ENCODE results near the gene FAM131B. TPM values are rescaled to one million over a fixed set of nuclear protein-coding genes. Genes with fewer than 3 reads are reported as not detected.

FAM131B gene
- total and polyA plus RNA-seq, 11 donors: 0.15 to 0.79 (median 0.40) TPM

DNA sequence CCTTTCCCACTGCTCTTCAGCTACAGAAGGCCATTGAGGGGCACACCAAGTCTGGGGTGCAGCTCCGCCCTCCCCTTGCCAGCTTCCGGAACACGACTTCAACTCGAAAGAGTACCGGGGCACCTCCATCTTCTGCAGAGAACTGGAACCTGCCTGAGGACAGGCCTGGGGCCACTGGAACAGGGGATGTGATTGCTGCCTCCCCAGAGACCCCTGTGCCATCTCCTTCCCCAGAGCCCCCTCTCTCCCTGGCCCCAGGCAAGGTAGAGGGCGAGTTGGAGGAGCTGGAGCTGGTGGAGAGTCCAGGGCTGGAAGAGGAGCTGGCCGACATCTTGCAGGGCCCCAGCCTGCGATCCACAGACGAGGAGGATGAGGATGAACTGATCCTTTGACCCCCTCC is 10.9 kb downstream of the FAM131B start:
- Histone ChIP-seq H3K36me3 (no peaks in the 10 kb centered on the region), H3K27me3 (peaks cover 0 to 6% (median 1%) of the 10 kb centered on the region in 9 donors), H3K4me3 (no peak overlapping the region), H3K27ac (no peak overlapping the region), H3K4me1 (no peaks in the 10 kb centered on the region), H3K9me3 (no peaks in the 10 kb centered on the region)
- ATAC-seq (no peak), DNase-seq (no peak)
- intact Hi-C loops (cut with DNase I): no loop called here
- WGBS, 4 donors: 91 to 99% (median 95%) methylated on average over 5 to 9 of the region's 9 CpGs
- no peak for TF ChIP-seq POLR2A (IDR thresholded peaks at IDR 0.05)
- TF ChIP-seq, protein P1, sequence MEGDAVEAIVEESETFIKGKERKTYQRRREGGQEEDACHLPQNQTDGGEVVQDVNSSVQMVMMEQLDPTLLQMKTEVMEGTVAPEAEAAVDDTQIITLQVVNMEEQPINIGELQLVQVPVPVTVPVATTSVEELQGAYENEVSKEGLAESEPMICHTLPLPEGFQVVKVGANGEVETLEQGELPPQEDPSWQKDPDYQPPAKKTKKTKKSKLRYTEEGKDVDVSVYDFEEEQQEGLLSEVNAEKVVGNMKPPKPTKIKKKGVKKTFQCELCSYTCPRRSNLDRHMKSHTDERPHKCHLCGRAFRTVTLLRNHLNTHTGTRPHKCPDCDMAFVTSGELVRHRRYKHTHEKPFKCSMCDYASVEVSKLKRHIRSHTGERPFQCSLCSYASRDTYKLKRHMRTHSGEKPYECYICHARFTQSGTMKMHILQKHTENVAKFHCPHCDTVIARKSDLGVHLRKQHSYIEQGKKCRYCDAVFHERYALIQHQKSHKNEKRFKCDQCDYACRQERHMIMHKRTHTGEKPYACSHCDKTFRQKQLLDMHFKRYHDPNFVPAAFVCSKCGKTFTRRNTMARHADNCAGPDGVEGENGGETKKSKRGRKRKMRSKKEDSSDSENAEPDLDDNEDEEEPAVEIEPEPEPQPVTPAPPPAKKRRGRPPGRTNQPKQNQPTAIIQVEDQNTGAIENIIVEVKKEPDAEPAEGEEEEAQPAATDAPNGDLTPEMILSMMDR (IDR thresholded peaks at IDR 0.05): no peak

DNA sequence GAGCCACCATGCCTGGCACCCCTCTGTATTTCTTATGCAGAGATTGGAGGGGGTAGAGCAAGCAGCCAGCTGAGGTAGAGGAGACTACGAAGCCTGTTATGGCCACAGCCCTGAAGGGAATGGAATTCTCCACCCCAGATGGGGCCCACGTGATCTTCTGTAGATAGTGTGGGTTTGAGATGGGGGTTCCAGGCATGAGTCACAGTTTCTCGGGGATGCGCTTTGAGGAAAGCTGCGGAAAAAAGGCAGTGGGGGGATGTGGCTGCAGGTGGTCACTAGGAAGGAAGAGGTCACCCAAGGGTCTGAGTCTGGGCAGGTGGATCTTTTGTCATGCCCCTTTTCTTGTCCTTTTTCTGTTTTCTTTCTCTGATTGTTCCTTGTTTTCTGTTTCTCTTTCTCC is 11.5 kb downstream of the FAM131B start:
- no peaks in the 10 kb centered on the region for H3K9me3 ChIP-seq
- ATAC-seq (no peak), DNase-seq (no peak)
- H3K4me1 ChIP-seq: no peaks in the 10 kb centered on the region
- H3K4me3 ChIP-seq: no peak overlapping the region
- intact Hi-C loops (cut with DNase I): no loop called here
- TF ChIP-seq, protein P1 (IDR thresholded peaks at IDR 0.05): no peak
- TF ChIP-seq POLR2A (IDR thresholded peaks at IDR 0.05): no peak
- H3K27me3 ChIP-seq: peaks cover 0 to 10% (median 4%) of the 10 kb centered on the region in 9 donors
- 63 to 73% (median 69%) methylated on average over 5 of the region's 5 CpGs for WGBS, 4 donors
- H3K27ac ChIP-seq: no peak overlapping the region
- no peaks in the 10 kb centered on the region for H3K36me3 ChIP-seq

DNA sequence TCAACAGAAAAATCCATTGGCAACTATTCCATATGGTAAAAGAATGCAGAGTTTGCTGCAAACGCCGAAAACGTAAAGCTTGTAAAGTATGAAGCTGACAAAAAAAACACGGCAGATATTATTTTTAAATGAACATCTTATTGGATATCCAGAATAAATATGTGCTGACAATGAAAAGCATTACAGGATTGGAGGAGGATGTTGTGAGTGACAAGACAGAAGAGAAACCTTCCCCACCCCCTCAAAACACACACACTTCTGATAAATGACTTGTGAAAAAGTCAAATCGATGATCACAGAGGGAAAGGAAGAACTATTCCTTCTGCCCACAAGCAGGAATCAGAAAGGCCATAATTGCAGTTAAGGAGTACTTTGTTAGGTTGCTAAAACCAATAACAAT is 14.6 kb downstream of the FAM131B start:
- Histone ChIP-seq H3K9me3 (no peaks in the 10 kb centered on the region), H3K4me3 (no peak overlapping the region), H3K4me1 (peaks cover 0 to 10% (median 0%) of the 10 kb centered on the region in 12 donors), H3K36me3 (no peaks in the 10 kb centered on the region), H3K27ac (no peak overlapping the region), H3K27me3 (peaks cover 0 to 38% (median 9%) of the 10 kb centered on the region in 9 donors)
- no peak for ATAC-seq
- intact Hi-C loops (cut with DNase I): no loop called here
- WGBS, 4 donors: 59 to 74% (median 66%) methylated on average over 5 of the region's 5 CpGs
- TF ChIP-seq, protein P1 (IDR thresholded peaks at IDR 0.05): no peak
- TF ChIP-seq POLR2A (IDR thresholded peaks at IDR 0.05): no peak
- no peak for DNase-seq

DNA sequence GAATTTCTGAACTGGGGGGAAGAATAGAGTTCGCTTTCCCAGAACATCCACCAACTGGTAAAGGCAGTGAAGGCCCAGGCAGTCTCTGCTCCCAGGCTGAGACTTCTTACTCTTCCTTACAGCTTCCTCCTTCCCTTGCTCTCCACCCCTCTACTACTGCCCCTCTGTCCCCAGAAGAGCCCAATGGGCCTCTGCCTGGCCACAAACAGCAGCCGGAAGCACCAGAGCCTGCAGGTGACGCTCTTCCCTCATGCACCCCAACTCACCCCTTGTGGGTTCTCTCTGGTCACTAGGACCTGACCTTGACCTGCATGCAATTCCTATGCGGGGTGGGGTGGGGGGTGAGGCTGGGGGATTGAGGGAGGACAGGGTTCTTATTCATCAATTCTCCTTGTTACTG is 16.5 kb downstream of the FAM131B start:
- Histone ChIP-seq H3K27me3 (peaks cover 0 to 39% (median 9%) of the 10 kb centered on the region in 9 donors), H3K4me1 (peaks cover 0 to 10% (median 0%) of the 10 kb centered on the region in 12 donors), H3K36me3 (no peaks in the 10 kb centered on the region), H3K9me3 (no peaks in the 10 kb centered on the region), H3K4me3 (no peak overlapping the region), H3K27ac (no peak overlapping the region)
- ATAC-seq (peak in 1 of 4 donors; percentile 24), DNase-seq (no peak)
- TF ChIP-seq POLR2A (IDR thresholded peaks at IDR 0.05): no peak
- TF ChIP-seq, protein P1 (IDR thresholded peaks at IDR 0.05): no peak
- intact Hi-C loops (cut with DNase I): no loop called here
- 81 to 87% (median 85%) methylated on average over 4 of the region's 4 CpGs for WGBS, 4 donors

Data from heart left ventricle (tissue), 16 donors.